ENCODE data around the gene NBEA.
"Not testable (repeated sequence)": the region's sequence is repeated elsewhere in the genome, so short reads cannot be mapped to it uniquely, and the experiment has no call there.

Gene NBEA

GRCh38 chr13:35408285-35408684 lies 466.2 kb downstream of the NBEA start:
- DNase-seq = not testable (repeated sequence)

DNA sequence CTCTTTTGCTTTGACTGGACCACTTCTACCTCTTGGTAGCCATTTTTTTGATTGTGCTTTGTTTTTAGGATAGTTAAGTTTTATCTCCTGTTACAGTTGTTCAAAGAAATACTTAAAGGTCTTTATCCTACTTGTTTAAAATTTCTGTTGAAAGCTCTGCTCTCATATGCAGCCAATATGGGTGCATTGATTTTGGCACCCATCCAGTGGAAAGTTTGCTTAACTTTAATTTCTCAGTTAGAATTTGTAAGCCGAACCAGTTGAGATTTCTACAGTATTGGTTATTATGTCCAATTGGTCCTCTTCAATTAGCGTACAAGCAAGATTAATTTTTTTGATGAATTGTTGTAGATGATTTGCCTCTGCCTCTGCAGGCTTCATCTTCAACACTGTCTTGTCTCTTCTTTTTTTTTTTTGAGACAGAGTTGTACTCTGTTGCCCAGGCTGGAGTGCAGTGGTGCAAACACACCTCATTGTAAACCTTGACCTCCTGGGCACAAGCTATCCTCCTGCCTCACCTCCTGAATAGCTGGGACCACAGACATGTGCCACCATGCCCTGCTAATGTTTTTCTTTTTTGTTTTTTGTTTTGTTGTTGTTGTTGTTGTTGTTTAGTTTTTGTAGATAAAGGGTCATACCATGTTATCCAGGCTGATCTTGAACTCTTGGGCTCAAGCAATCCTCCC lies 469.1 kb downstream of the NBEA start:
- DNase-seq = no peak

DNA sequence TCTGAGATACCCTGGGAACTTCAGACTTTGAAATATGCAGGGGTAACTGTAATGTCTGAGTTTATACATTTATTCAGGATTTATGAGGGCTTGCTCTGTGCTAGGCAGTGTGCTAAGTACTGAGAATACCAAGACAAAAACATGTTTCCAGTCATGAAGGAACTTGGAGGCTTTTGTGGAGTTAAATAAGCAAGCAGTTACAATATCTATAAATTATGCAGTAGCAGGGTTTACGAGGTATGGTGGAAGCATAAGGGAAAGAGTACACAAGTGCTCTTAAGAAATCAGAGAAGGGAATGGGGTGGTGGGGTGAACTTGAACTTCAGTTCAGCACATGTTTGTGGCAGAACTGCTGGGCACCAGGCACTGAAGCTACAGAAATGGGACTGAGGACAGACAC lies 506.4 kb downstream of the NBEA start:
- no peak for DNase-seq

DNA sequence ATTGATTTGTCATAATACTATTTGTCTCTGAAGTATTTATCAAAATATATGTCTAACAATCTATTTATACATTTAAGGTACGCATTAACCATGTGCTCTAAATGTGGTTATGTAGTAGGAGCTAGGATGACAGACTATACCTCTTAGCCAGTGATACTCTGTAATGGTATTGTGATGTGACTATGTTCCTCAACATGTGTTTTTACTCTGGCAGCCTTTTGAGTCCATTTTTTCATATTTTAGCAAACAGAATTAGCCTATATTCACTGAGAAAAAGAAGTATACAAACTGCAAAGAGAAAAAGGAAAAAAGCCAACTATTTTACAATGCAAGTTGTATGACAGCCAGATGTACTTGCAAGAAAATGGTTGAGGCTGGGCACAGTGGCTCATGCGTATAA lies 507.8 kb downstream of the NBEA start:
- DNase-seq = no peak

DNA sequence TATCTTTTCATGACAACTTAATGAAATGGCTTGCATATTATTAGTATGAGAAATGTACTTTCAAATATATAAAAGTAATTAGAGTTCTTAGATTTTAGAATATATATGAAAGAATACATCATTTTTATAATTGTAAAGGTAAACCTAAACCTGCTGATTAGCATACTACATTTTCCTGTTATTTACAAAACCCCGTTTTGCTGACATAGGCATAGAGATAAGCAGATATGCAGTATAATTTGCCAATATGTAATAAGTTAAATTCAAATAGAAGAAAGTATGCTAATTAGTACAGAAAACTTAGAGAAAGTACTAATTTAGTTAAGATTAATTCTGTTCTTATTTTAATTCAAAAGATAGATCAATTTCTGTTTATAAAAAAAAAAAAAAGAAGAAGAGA lies 513.0 kb downstream of the NBEA start:
- no peak for DNase-seq

- no peak for DNase-seq
Observed at GRCh38 chr13:35457258-35457657, 515.2 kb downstream of the NBEA start.

DNA sequence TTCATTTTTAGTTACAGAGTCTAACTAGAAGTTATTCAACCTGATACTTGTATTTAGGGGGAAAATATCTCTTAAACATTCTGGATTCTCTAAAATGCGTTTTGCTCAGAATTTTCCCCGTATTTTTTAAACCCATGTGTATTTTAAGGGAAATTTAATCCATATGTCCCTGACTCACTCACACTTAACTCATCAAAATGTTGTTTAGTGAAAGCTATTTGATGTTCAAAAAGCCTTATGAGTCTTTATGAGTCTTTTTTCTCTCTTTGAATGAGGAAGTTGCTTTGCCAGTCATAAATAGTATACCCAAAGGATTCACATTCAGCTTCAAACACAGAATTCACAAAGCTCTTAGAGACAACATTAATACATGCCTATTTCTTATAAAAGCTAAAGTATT lies 518.0 kb downstream of the NBEA start:
- DNase-seq = no peak

DNA sequence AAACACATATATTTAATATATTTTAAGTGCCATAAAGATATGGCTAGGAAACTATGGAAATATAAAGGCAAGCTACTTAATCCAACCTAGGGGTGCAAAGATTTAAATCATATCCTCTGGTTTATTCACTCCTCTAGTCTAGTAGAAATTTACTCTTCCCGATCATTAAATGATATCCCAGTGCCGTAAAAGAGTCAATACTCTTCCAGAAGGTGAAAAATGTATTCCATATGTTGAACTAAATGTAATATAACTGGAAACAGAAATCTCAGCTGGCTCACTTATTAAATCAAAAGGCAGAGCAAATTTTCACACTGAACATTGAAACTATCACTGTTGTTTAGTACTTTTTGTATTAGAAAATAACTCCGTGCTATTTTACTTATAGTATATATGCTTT lies 523.3 kb downstream of the NBEA start:
- DNase-seq = no peak

DNA sequence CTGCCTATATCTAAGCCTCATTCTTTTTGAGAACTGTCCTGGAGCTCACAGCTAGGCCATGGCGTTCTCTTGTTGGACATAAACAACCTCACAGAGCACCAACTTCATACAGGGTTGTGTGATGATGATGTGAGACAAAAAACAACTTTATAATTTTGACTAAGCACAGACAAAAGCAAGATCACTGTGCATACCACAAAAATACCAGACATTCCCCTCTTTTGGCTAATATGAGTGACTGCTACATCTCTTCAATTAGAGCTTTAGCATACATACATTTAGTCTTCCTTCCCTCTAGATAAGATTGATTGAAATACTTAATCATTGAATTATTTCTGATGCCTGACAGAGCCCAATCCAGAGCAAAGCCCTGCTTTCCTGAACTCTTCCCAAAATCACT lies 526.1 kb downstream of the NBEA start:
- DNase-seq = no peak

GRCh38 chr13:35469806-35470525 lies 527.9 kb downstream of the NBEA start:
- DNase-seq = no peak

DNA sequence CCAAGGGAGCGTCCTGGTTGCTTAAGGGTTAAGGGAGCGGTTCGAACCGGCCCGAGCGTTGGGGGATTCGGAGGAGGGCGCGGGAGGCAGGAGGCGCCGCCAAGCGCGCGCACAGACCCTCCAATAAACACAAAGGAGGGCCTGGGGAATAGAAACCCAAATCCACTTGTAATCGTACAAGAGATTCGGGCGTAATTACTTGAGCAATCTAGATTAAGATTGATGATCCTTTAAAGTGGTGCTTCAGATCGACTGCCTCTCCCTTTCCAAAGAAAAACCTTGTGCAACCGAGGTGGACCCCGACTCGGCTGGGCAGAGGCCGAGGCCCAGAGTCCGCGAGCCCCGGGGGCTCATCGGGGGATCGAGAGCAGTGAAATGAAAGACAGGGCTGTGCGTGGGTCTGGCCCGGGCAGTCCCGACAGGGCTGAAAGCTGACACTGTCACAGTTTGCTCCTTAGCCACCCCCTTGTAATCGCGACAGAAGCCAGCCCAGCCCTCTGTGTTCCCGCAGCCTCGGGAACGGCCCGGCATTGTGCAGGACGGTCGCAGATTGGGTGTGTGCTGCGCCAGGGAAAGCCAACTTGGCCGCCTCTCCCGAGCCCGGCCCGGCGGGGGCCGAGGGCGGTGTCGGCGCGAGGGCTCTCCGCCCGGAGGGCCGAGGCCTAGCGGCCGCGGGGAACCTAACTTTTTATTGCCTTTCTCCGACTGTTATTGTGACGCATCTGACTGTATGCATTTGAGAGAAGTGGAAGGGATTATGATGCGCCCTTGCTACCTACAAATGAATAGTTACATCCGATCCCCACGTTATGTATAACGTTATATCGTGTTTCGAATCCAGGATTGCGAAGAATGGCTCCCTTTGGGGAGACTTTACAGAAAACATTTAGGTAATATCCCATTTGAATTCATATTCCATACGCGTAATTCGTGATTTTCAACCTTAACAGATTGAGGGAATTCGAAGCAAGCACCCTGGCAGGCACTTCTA lies 528.9 kb downstream of the NBEA start:
- no peak for DNase-seq

GRCh38 chr13:35471706-35472322 lies 529.7 kb downstream of the NBEA start:
- no peak for DNase-seq

GRCh38 chr13:35472323-35472881 lies 530.3 kb downstream of the NBEA start:
- no peak for DNase-seq

- DNase-seq = no peak
Observed at GRCh38 chr13:35473206-35473775, 531.2 kb downstream of the NBEA start.

- no peak for DNase-seq
Observed at GRCh38 chr13:35473802-35474201, 531.7 kb downstream of the NBEA start.

DNA sequence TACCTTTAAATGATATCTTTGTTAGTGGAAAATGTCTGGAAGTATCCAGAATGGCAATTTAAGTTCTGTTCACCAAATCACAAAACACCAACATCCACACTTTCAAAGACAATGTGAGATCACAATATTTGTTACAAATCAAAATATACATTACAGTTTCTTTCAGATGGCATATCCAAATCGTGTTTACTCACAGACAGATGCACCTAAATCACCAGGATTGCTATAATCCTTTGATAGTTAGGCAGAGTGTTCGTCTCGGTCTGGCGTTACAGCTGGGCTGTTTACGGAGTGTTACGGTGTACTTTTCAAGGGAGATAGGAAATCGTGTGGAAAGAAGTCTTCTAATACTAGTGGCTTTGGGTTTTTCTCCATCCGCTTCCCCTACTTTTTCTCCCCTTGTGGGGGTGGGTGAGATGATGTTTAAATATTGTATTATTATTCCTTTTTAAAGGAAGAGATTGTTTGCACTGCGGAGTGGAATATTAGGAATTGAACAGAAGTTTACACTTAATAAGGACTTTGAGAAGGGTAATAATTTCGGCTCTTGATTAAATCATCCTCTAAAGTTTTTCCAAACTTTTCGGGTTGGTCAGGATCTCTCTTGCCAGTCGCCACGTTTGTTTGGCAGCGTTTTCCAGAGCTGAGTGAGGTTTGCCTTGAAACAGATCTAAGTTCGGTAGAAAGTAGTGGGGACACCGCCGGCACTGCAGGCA lies 532.6 kb downstream of the NBEA start:
- no peak for DNase-seq

GRCh38 chr13:35475212-35475959 lies 533.3 kb downstream of the NBEA start:
- DNase-seq = no peak

- DNase-seq = peak; percentile 31
Observed at GRCh38 chr13:35475960-35476943, 534.2 kb downstream of the NBEA start, which contains the start of gene MAB21L1. MAB21L1 (minus strand) TSS chr13:35476689; CDS start chr13:35476138, 551 bp downstream.

DNA sequence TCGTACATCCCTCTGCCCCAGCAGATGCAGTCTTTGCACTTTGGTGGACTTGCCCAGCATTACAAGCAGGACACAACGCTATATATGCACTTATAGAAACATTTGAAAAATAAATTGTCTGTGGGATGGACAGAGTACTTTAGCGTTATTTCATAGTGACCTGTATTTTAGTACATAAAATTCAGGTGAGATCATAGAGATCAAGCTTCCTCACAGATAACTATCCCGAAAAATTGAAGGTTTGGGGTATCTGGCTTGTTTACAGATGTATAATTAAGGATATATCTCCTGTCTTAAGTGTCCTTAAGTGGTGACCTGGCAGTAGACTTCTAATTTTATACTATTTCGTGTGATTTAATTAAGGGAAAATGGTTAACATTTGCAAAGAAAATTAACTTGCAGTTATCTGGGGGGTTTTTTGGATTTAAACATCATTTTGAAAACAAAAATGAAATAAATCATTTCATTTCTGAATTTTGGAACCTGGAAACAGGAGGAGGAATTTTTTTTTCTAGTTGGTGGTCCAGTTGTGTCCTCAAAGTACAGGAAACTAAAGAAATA lies 535.4 kb downstream of the NBEA start:
- no peak for DNase-seq

Measured in KG1 (cell line).